NCI-H69 (cell line): ENCODE results near the gene FIBP.
"Not testable (repeated sequence)": the region's sequence is repeated elsewhere in the genome, so short reads cannot be mapped to it uniquely, and the experiment has no call there.

Source experiments
- DNase-seq: peaks from one replicate; lab custom pipeline; 2025; lab: John Stamatoyannopoulos, UW

The FIBP gene

DNA sequence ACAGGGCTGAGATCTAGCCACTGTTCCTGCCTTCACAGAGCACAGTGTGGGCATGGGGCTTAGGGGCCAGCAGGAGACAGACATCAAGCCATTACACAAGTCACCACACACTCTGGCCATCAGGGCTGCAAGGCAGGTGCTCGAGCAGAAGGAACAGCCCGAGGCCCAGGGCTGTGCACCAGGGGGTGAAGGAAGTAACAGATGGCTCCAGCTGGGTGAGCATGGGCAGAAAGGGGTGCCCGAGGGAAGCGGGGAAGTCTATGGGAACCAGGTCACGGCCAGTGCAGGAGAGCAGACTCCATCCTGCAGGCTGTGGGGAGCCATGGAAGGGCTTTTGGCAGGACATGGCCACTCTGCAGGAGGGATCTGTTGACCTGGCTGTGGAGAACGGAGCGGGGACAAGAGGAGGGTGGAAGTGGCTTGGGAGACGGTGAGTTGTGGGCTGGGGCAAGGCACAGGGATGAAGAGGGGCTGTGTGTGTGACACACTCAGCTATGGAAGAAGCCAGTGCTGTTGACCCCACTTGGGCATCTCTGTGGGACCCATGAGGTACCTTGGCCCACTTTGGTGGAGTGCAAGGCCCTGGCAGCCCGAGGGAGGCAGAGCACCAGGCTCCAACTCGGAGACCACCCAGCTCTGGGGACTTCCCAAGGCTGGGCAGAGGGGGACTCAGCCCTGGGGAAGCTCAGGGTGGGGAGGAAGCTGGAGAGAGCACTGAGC is 27.0 kb upstream of the FIBP start:
- DNase-seq = peak; percentile 78

GRCh38 chr11:65912845-65913244 is 24.6 kb upstream of the FIBP start:
- no peak for DNase-seq

DNA sequence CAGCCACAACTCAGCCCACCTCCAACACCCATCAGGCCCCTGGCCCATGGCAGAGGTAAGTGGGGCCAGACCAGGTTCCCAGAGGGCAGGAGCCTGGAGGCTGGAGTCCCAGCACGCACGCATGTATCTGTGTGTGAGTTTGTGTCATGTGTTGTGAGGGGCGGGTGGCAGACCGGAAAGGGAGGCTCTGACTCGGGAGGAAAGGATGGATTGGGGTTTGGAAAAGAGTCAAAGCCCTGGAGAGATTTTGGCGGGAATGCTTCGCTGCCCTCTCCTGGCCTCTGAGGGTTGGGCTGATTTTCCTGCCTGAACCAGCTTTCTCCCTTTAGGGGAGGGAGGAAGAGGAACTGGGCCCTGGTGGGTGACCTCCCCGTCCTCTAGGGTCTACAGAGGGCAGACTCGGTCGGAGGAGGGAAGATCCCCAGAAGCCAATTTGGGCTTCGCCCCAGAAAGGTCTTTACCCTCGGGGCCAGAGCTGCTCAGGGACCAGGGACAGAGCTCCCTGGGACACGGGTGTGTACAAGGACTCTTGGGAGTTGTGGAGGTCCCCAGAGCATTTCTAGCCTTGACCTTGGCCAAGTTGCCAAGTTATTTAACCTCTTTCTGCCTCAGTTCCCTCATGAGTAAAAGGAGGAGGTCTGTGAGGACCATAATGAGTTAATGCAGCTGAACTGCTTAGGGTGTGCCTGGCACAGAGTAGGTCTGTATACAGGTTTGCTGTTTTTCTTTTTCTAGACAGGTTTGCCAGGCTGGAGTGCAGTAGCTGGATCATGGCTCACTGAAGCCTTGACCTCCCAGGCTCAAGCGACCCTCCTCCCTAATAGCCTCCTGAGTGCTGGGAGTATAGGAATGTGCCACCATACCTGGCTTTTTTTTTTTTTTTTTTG is 23.7 kb upstream of the FIBP start:
- peak; percentile 72 for DNase-seq

DNA sequence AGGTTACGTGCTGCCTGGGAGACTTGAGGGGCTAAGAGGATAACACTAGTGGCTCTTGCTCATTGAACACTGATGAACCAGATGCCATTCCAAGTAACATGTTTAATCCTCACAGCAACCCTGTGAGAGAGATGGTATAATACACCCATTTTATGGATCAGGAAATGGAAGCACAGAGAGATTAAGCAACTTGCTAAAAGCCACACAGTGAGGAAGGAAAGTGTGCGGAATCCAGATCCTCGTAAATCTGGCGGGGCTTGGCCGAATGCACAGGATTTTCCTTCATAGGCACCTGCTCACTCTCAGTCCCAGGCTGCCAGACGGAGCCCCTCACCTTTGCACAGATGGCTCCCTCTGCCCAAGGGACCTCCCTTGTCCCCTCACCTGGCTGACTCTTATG is 19.6 kb upstream of the FIBP start:
- no peak for DNase-seq

- DNase-seq = no peak
Measured at GRCh38 chr11:65906602-65907001, 18.3 kb upstream of the FIBP start.

- DNase-seq = no peak
Measured at GRCh38 chr11:65903715-65904114, 15.4 kb upstream of the FIBP start.

DNA sequence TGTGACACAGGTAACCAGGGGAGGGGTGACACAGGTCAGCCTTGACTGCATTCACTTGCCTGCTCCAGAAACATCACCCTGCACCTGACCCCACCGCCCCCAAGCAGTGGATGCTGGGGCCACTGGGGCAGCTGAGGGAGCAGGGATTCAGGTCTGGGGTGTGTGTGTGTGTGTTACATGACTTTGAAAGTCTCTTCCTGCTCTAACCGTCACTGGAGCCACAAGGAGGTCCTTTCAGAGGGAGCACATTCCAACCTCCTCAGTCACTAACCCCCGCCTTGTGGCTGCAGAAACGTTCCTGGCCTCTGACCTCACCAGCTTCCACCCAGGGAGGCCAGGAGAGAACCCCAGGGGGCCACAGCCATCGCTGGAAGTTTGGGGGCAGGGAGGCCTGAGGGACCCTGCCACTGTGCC is 14.8 kb upstream of the FIBP start:
- DNase-seq = no peak

DNA sequence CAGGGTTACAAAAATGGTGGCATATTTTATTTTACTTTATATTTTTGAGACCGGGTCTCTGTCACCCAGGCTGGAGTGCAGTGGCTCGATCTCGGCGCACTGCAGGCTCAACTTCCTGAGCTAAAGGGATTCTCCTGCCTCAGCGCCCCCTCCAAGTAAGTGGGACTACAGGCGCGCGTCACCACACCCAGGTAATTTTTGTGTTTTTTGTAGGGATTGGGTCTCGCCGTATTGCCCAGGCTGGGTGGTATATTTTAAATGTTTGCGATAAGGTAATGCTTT is 12.6 kb upstream of the FIBP start:
- no peak for DNase-seq

DNA sequence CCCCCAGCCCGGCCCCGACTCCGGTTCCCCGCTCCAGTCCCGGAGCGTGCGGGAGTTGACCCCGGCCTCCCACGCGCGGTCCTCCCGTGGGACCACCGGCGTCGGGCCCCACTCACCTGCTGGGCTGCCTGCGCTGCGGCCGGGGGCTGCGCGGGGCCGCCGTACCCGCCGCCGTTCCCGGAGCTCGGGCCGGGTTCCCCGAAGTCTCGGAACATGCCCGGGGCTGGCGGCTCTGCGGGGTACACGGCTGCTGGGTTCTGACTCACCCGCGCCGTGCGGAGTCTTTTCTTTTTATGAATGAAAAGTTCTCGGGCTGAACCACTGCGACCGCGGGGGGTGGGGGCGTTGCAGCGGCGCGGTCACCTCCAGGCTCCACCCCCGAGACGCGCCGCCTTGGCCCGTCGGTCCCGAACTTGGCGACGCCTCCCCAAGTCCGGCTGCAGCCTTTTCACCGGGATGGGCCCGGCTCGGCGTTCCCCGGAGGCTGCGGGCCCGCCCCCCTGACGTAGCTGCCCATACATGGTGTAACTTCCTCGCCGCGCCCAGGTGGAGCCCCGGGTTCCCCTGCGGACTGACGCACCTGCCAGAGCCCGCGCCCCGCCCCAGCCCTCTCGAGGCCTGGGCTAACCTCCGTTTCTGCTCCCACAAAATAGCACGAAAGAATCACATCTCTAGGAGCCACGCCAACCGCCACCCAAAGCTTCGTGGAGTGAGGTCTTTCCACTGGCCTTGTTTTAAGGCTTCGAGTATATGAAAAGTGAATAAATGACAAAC is 12.0 kb upstream of the FIBP start, which contains the start of gene FOSL1:
Gene FOSL1, minus strand, starts transcription at position 264 of the 774 bp plus-strand sequence. Its CDS starts 49 bp downstream, at position 215.
- DNase-seq = peak; percentile 89

- peak; percentile 47 for DNase-seq
Measured at GRCh38 chr11:65899356-65900124, 11.3 kb upstream of the FIBP start.

GRCh38 chr11:65898656-65899355 is 10.5 kb upstream of the FIBP start:
- DNase-seq = no peak

DNA sequence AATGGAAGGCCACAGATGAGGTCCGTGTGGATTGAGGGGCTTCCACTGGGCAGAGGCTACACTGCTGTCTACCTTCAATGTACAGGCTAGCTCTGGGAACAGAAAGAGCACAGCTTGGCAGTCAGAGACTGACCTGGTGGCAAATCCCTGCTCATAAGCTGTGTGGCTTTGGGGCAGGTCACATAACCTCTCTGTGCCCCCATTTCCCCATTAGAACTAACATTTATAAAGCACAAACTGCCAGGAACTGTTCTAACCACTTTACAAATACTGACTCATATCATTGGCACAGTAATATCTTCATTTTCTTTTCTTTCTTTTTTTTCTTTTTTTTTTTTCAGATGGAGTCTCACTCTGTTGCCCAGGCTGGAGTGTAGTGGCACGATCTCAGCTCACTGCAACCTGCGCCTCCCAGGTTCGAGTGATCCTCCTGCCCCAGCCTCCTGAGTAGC is 8.8 kb upstream of the FIBP start:
- no peak for DNase-seq

DNA sequence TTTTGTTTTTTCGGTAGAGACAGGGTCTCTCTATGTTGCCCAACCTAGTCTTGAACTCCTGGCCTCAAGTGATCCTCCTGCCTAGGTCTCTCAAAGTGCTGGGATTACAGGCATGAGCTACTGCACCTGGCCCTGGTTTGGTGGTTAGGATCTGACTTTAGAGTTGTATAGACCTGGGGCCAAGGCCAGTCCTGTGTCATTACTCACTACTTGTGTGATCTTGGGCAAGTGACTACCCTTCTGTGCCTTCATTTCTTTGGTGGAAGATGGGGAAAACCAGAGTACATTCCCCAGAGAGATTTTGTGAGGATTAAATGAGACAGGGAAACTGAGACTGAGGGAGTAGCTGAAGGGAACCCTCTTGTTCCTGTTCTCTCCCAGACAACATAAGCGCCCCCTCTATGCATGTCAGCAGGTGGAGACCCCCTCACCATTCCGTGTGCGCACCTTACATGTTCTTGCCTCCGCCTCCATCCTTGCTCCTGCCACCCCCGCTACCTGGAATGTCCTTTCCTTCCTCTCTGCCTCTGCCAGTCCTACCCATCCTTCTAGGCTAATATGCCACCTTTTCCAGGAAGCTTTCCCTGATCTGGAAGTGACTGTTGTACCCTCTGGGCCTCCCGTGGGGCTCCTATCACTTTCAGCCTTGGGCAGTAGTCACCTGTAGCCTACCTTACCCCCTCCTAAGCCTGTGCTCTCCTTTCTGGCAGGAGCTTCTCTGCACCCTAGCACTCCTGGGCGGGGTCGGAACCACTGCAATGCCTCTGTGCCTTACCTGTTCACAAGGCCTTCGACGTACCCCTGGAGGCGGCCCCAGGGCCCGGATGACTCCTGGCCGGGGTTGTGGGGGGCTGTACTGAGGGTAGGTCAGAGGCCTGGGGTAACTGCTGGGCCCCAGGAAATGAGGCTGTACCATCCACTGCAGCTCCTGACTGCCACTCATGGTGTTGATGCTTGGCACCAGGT is 8.0 kb upstream of the FIBP start:
- DNase-seq = no peak

- DNase-seq = no peak
Measured at GRCh38 chr11:65895482-65895981, 7.3 kb upstream of the FIBP start.

DNA sequence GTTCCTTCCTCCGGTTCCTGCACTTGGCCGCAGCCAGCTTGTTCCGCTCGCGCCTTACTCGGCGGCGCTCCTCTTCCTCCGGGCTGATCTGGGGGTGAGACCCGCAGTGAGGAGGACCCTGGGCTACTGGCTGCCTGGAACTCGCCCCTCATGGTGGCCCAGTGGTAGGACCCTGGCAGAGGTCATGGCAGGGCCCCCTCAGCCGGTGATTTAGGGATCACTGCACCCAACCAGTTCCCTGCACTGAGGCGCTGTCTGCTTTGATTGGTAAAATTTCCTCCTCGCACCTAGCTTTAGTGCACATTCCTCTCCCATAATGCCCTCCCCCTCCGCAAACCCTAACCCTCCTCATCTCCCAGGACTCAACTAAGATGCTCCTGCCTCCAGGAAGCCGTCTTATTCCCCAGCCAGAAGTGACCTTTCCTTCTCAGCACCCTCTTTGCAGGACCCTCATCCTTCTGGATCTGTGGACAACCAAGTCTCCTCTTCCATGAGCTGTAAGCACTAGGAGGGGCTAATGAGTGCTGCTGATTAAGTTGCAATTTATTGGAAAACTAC is 5.8 kb upstream of the FIBP start:
- no peak for DNase-seq

- no peak for DNase-seq
Measured at GRCh38 chr11:65892661-65893317, 4.5 kb upstream of the FIBP start.

DNA sequence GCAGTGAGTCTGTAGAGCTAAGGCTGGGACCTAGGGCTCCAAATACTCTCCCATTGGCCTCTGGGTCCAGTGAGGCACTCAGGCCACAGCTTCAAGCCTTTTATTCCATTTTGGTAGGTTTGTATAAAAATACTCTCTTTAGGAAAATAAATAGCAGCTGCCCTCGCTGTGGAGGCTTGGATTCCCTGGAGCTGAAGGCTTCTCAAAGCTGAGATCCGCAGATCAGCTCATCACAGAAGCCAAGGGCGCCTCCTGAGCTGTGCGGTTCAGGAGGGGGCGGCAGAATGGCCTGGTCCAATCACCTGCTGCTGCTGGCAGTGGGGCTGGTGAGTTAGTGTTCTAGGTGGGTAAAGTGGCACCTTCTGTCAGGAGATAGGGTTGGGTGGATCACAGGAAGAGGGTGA is 3.9 kb upstream of the FIBP start:
- not testable (repeated sequence) for DNase-seq

DNA sequence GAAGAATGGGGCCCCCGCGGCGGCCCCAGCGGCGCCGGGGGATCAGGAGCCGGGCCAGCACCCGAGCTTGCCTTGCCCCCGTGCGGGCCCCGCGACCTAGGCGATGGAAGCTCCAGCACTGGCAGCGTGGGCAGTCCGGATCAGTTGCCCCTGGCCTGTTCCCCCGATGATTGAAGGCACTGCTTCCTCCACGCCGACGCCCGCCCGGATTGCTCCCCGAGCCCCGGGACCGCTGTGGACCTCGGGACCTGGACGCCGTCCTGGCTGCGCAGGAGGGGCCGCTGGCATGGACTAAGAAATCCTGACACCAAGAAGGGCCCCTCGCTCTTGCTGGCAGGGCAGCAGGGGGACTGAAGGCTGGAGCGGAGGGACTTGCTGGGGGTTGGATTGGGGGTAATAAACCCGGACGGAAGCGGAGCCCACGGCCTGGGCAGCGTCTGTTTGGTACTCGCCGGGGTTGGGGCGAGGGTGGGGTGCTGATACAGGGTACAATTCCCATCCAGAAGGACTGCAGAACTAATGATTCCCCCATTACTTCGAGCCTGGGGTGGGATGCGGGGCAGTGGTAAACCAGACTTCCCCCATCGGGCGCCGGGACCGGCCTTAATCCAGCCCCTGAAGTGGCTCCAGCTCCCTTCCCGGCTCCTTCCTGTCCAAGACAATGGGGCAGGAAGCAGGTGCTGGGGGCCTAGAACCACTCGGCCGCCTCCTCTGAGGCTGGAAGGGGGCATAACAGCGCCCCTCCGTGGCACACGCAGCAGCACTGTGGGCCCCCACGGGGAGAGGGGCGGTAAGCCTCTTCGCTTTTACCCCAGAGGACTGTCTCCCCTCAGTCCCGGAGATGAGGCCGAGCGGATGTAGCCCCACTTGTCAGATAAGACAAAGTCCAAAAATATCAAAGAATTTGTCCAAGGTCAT is 3.2 kb upstream of the FIBP start:
- peak; percentile 72 for DNase-seq
